RCC 7860 (cell line): ENCODE measurements around the gene GORASP2.

Experiments used
- DNase-seq: peaks from one replicate; pipeline ENCODE4 v3.0.0-alpha.2; 2015; ENCODE audit warnings: low spot score
- FAIRE-seq: peaks from 2 replicates; lab custom pipeline; 2012; peaks lifted over from hg19 to GRCh38; lab: Jason Lieb, UNC

Gene GORASP2

DNA sequence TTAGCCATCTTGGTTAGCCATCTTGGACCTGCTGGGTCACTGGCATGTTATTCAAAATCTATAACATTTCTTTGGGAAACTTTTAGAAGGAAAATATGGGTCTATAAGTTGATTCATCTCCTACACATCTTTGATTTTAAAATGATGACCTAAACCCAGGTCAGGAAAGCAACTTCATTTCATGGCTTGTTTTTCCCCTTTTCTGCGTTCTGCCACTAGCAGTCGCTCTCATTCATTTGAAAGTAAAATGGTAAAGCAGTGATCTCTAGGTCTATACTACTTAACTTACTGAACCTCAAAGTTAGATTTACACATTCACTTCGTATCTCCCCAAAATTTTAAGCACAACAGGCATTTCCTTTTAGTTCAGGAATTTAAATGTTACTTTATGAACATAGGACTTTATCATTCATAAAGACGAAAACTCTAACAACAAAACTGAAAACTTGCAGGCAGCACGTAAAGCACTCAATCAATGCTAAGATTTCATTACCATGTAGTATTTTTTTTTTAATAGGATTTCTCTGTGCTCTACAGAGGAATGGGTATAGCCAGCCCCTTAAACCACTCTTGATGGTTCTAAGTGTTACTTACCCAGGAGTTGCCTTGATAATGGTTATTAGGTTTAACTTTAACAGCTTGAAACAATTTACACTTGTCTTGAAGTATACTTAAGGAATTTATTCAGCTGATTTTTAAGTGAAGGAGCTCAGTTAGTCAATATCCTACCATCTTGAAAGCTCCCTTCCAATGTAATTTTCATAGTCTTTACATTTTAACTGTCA, 62.5 kb downstream of the GORASP2 start:
- DNase-seq (no peak), FAIRE-seq (no peak)

DNA sequence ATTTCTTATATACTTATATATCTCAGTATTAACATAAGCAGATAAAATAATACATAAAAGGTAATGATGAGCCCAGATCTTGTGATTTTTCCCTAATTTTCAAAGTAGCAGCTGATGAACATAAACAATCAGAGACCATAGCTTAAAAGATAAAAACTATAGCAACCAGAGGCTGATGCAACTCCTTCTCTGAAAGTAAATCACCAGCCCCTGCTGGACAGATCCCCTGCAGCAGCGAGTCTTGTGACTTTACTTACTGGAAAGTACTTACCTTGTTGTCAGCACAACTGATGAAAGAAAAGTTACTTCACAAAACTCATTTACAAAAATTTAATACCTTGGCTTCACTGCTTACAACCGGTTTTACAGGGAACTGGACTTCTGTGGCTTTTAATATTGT, 67.3 kb downstream of the GORASP2 start:
- FAIRE-seq (no peak), DNase-seq (no peak)

GRCh38 chr2:170997893-170998597, 69.0 kb downstream of the GORASP2 start:
- FAIRE-seq (no peak), DNase-seq (no peak)

DNA sequence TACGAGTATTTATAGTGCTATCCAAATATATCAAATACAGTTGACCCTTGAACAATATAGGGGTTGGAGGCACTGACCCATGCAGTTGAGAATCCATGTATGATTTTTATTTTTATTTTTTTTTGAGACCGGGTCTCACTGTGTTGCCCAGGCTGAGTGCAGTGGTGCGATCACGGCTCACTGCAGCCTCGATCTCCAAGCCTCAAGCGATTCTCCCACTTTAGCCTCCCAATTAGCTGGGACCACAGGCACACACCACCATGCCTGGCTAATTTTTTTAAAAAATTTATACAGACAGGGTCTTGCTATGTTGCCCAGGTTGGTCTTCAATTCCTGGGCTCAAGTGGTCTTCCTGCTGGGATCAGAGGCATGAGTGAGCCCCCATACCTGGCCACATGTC, 70.6 kb downstream of the GORASP2 start:
- FAIRE-seq (no peak), DNase-seq (no peak)

DNA sequence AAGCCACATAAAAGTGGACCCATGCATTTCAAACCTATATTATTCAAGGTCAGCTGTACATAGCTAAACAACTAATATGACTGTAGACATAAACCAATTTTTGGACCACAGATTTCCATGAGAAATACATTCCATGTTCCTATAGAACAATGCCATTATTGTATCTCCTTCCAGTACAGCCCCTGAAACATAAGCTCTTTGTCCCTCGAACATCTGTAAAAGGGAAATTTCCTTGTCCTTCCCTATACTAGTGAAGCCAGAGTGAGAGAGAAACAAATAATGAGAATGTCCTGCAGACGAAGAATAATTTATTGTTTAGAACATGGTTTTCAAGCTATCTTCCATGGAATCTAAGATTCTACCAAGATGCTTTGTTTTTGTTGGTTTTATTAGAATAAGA, 75.3 kb downstream of the GORASP2 start:
- no peak for FAIRE-seq
- DNase-seq = no peak

DNA sequence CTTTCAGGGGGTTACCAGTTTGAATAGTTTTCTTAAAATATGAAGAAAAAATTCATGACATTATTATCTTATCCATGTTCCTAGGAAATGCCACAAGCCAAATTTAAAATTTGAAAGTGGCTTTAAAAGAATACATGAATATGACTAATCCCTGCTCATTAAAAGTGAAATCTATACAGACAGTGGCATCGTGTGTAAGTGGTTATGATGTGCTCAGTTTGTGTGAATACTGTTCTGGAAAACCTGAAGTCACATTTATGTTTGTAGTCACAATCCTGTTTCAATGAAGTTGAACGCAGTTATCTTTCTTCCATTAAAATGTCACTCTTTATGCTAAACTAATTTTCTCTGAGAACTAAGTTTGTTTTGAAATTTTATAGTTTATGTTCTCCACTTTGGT, 75.8 kb downstream of the GORASP2 start:
- no peak for FAIRE-seq
- DNase-seq = no peak

GRCh38 chr2:171008550-171009205, 79.6 kb downstream of the GORASP2 start:
- DNase-seq (no peak), FAIRE-seq (no peak)

GRCh38 chr2:171009386-171009785, 80.3 kb downstream of the GORASP2 start:
- FAIRE-seq (no peak), DNase-seq (no peak)

DNA sequence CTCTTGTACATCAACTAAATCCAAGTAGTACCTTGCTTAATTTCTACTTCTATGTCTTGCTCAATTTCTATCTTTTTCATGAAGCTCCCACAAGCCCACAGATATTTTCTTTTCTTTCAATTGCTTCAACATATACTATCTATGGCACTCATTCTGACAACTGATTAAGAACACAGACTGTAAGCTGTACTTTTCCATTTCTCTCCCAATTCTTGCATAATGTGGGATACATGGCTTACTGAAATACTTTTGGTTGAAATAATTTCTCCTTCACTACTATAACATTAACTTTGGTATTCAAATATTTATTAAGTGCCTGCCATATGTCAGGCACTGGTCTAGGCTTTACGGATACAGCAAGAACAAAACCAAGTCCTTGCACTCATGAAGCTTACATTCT, 84.8 kb downstream of the GORASP2 start:
- FAIRE-seq (no peak), DNase-seq (no peak)

- DNase-seq = no peak
- FAIRE-seq = no peak
Observed at GRCh38 chr2:171016125-171016524, 87.1 kb downstream of the GORASP2 start.
